Keratinocyte (primary cell): Measurements from ENCODE around the gene SLC26A5.

Experiments
- EZH2 ChIP-seq: IDR thresholded peaks from one replicate; pipeline ENCODE4 v1.6.1; 2012; ENCODE audit warnings: inconsistent platforms, mild to moderate bottlenecking, low read length, moderate library complexity
- TF ChIP-seq, protein P1 (sequence below), 3 experiments: IDR thresholded peaks in 1 of 3; conservative IDR thresholded peaks in 1 of 3; optimal IDR thresholded peaks in 1 of 3; 2 replicates in 2 of 3; 3 replicates in 1 of 3; pipeline versions ENCODE3 to v1.5.1; 2011; ENCODE audit warnings: low read length in 3 of 3, mild to moderate bottlenecking in 3 of 3, moderate library complexity in 2 of 3, control low read depth in 1 of 3, inconsistent platforms in 1 of 3; ENCODE audit not compliant: insufficient read depth in 2 of 3; ENCODE audit errors: extremely low read depth in 1 of 3

DNA sequence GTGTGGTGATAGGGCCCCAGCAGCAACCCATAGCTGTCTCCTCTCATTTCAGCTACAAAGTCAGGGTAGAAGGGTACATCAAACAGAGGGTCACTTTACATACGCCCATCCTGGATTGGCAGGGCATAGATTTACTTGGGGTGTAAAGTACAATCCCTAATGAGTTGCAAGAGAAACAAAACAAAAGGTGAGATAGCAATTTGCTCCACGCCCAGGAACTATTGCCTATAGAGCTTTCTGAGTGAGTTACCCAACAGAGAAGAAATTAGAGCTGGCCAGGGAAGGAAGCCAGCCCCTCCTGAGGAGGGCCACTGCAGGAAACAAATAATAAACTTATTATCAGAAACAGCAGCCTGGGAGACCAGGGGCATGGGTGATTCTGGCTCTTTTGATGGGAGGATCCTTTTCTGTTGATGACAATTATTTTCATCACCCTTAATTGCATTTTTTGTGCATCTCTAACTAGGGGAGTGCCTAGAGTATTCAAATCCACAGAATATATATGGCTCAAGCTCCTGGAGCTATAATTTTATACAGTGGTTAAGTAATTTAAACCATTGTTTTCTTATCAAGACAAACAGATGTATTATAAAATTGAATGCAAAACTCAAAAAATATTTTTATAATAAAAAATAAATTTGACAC is 47.4 kb downstream of the SLC26A5 start:
- TF ChIP-seq, protein P1, sequence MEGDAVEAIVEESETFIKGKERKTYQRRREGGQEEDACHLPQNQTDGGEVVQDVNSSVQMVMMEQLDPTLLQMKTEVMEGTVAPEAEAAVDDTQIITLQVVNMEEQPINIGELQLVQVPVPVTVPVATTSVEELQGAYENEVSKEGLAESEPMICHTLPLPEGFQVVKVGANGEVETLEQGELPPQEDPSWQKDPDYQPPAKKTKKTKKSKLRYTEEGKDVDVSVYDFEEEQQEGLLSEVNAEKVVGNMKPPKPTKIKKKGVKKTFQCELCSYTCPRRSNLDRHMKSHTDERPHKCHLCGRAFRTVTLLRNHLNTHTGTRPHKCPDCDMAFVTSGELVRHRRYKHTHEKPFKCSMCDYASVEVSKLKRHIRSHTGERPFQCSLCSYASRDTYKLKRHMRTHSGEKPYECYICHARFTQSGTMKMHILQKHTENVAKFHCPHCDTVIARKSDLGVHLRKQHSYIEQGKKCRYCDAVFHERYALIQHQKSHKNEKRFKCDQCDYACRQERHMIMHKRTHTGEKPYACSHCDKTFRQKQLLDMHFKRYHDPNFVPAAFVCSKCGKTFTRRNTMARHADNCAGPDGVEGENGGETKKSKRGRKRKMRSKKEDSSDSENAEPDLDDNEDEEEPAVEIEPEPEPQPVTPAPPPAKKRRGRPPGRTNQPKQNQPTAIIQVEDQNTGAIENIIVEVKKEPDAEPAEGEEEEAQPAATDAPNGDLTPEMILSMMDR (optimal IDR thresholded peaks at IDR 0.05 in 1 of 3, IDR thresholded peaks at IDR 0.05 in 1 of 3, conservative IDR thresholded peaks at IDR 0.05 in 1 of 3; ENCODE audit: extremely low read depth in 1 of 3, insufficient read depth in 2 of 3, low read length in 3 of 3): no peak
- no peak for TF ChIP-seq EZH2
